NCI-H345 treated with DMSO at 0.1 percent for 48 hours (cell line): ENCODE data around the gene WFIKKN1.

ENCODE experiments used
- DNase-seq: peaks from one replicate; lab custom pipeline; 2025; ENCODE audit not compliant: unreplicated experiment; lab: John Stamatoyannopoulos, UW

WFIKKN1 gene

DNA sequence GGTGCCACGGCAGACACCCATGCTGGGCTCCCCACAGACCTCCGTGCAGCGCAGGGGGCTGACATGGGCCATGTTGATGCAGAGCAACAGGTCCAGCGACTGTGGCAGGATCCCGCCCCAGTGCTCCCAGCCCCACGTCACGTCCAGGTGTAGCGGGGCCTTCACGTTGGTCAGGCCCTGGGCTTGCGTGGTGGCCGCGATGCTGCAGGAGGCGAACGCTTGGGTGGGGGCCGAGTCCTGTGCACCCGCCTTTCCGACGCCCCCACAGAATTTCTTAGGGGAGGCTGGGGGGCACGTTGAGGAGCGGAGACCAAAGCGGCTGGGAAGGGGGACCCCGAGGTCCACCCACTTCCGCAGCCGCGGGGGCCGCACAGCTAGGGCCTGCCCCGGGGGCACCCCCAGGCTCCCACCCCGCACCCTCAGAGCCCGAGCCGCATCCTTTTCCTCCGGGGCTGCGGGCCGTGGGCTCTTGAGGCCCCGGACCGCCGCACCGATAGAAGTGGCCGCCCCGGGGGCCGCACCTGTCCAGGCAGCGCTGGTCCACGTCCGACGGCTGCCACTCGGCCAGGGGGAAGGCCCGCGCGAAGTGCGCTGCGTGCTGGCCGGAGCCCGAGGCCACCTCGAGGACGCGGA lies 4.9 kb downstream of the WFIKKN1 start:
- DNase-seq: no peak

DNA sequence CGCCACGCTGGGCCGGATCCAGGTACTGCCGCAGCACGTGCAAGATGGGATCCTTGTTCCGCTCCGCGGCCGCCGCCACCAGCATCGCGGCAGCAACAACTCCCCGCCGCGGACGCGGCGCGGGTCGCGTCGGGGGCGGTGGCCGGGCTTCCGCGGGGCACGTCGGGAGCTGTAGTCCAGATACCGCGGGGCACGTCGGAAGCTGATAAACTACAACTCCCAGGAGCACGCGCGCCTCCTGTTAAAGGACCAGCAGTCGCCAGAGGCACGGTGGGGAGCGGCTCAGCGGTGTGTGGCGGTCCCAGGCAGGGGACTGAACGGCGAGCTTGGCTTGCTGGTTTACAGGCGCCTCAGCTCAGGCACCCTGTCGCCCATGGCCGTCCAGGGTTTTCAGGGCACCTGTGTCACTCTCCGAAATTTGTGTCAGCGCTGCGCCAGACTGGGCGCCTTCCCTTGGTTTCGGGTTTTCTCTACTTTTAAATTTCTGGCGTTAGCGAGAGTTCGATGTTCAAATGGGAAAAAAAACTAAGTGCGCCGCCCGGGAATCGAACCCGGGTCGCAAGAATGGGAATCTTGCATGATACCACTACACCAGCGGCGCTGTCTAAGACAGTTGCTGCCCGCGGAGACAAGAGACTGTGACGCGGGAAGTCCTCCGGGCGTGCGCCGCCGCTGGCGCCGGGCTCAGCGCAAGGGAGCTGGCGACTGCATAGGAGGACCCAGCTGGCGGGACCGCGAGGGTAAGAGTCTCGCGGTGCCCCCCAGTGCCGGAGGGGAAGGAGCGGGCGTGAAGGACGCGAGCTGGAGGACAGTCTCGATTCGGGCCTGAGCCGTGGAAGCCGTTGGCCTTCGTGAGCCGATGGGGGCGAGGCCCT lies 5.7 kb downstream of the WFIKKN1 start, which contains the start of gene METTL26:
TSS of gene METTL26 (minus strand) at position 100 of the 875 bp plus-strand sequence. CDS start at position 85, 15 bp downstream.
- peak; percentile 79 for DNase-seq

DNA sequence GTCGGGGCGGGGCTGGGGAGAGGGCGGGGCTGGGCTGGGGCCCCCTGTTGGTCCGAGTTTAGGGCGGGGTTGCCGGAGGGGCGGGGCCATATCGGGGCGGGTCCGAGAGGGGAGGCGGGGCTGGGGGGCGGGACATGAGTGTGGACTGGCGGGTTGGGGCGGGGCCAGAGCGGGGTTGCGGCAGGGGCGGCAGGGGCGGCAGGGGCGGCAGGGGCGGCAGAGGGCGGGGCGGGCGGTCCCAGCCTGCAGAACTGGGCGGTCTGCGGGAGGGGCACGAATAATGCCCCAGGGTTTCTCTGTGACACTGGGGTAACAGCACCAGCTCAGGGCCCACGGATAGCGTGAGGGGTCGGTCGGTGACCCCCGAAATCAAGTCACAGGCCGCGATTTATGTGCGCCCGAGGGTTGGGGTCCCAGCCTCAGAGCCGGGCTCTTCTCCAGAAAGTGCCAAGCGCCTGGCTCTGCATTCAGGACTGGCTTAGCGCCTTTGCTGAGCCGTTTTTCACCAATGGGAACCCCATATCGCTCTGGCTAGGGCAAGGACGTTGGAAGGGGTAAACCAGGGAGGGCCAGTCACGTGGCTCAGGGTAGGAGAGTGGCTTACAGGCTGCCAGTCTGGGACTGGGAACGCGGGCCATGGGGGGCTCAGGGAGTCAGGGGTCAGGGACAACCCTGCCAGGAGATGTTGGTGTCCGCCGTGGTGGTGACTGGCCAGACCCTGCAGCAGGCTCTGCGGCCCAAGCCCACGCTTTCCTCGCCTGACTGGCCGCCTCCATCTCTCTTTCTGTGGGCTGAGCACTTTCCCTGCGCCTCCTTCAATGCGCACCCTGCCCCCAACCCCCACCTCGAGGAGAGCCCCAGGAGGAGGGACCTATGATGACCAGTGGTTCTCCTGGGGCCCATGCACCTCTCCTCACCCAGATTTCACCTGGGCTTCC lies 6.6 kb downstream of the WFIKKN1 start:
- no peak for DNase-seq

DNA sequence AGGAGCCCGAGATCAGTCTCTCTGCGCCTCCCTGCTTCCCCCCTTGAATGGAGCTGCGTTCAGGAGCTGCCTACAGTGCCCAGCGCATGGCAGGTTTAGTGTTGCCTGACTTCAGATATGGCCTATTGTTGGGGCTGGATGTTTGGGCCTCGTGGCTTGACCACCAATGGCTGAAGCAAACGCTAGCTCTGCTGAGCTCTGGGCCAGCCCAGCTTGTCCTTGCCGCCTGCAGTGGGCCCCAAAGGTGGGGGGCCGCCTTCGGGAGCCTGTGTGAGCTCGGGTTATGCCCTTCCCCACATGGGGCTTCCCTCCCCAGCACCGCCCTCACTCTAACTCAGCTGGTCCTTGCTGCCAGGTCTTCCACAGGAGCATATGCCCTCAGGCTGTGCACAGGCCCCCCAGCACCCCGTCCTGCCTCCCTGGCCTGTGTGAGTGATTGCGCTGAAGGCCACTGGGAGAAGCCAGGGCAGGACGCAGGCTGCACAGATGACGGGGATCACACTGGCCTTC lies 7.3 kb downstream of the WFIKKN1 start:
- no peak for DNase-seq

DNA sequence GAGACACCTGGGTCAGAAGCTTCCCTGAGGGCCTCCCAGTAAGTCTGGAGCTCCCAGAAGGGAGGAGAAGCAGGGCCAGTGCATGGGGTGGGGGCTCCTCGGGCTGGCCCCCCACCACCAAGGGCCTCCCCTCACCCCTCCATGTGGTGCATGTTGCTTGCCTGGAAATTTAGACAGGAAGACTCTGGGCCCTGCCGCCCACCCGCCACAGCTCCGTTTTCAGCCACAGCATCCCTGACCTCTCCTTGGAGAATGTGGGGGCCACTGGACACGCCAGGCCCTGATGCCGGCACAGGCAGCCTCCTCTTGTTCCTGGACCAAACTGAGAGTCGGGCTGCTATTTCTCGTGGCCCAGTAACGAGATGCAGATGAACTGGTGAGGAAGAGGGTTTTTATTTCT lies 8.1 kb downstream of the WFIKKN1 start:
- no peak for DNase-seq

DNA sequence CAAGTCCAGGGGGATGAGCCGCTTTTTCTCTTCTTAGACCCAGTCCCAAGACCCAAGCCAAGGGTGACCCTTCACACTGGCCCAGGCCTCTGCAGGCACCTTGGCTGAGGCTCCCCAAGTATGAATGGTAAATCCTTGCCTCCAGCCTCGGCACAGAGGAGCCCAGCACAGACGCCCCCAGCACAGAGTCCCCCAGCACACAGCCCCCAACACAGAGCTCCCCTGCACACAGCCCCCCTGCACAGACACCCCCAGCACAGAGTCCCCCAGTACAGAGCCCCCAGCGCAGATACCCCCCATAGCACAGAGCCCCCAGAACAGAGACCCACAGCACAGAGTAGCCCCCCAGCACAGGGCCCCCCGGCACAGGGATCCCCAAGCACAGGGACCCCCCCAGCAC lies 9.8 kb downstream of the WFIKKN1 start:
- DNase-seq: no peak

DNA sequence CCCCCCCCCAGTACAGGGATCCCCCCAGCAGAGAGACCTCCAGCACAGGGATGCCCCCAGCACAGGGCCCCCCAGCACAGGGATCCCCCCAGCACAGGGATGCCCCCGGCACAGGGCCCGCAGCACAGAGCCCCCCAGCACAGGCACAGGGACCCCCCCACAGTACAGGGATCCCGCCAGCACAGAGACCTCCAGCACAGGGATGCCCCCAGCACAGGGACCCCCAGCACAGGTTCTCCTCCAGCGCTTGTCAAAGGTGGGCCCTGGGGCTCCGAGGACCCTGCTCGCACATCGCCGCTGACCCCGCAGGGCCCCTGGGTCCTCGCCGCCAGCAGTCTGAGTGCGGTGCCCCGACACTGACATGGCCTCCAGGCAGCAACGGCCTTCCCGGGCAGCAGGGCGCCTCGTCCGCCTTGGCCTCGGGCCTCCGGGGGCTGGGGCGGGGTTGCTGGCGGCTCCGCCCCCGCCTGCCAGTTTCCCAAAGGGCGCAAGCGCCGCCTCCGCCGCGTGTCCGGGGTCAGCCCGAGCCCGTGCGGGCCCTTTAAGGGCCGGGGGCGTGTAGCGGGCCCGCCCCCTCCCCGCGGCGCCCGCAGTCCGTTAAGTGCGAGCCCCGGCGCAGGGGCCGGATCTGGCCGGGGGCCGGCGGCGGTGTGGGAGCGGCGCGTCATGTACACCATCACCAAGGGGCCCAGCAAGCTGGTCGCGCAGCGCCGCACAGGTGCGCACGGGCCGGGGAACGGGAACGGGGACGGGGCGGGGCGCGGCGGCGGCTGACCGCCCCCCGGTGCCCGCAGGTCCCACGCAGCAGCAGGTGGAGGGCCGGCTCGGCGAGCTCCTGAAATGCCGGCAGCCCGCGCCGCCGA lies 10.8 kb downstream of the WFIKKN1 start, which contains the start of gene MCRIP2:
TSS of gene MCRIP2 (plus strand) at position 503 of the 863 bp plus-strand sequence. CDS start at position 667, 164 bp downstream.
- peak; percentile 40 for DNase-seq

DNA sequence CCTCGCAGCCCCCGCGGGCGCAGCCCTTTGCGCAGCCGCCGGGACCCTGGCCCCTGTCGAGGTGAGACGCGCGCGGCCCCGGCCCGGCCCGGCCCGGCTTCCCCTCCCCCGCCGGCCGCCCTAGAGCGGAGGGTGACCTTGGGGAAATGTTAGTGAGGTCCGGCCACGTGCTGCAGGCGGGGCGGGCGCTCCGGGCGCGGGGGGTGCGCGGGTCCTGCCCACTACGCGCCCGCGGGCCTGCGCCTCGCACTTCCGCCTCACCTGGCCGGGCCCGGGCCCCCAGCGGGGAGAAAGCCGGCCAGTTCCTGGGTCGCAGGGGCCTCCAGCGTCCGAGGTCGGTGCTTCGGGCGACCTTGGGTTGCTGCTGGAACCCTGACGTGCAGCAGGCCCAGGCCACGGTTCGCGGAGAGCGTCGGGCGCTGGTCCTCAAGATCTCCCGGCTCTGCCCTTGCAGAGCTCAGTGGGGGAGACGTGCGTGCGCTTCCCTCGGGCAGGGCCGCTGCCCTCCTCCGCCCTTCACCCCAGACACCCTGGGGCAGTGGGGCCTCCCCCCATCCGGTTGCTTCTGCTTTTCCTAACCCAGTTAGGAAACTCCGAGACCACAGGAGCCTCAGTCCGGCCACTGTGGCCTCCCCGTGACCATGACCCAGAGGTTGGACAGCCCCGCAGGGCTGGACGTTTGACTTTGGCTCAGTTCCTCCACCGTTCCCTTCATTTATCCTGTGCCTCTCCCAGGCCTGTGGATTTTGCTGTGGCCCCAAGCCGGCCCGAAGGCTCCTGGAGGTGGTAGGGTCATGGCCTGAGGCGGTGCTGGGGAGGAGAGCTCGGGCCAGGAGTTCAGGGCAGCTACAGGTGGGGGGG lies 11.6 kb downstream of the WFIKKN1 start:
- DNase-seq: no peak

DNA sequence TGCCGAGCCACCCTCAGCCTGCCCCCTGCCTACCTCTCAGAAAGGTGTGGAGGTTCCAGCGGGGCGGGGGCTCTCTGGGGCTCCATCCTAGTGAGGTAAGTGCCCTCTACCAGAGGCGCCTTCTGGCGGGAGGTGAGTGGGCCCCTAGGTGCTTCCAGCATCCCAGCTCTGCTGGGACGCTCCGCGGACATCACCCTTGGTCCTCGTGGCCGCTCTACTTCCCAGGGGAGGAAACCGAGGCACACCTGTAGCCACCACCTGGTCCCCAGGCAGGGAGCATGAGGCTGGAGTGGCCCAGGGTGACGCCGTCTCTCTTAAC lies 12.2 kb downstream of the WFIKKN1 start:
- DNase-seq: no peak

DNA sequence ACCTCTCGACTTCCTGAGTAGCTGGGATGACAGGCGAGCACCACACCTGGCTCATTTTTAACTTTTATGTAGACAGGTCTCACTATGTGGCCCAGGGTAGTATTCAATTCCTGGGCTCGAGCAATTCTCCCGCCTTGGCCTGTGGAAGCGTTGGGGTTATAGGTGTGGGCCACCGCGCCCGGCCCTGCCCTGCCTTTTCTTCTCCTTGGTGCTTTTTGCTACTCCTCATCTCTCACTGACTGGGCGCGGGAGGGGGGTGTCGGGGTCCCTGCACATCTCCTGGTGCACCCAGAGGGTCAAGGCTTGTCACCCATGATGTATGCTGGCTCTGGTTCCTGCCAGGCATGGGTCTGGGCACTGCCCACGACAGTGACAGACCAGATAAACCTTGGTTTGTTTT lies 13.8 kb downstream of the WFIKKN1 start:
- DNase-seq: no peak

DNA sequence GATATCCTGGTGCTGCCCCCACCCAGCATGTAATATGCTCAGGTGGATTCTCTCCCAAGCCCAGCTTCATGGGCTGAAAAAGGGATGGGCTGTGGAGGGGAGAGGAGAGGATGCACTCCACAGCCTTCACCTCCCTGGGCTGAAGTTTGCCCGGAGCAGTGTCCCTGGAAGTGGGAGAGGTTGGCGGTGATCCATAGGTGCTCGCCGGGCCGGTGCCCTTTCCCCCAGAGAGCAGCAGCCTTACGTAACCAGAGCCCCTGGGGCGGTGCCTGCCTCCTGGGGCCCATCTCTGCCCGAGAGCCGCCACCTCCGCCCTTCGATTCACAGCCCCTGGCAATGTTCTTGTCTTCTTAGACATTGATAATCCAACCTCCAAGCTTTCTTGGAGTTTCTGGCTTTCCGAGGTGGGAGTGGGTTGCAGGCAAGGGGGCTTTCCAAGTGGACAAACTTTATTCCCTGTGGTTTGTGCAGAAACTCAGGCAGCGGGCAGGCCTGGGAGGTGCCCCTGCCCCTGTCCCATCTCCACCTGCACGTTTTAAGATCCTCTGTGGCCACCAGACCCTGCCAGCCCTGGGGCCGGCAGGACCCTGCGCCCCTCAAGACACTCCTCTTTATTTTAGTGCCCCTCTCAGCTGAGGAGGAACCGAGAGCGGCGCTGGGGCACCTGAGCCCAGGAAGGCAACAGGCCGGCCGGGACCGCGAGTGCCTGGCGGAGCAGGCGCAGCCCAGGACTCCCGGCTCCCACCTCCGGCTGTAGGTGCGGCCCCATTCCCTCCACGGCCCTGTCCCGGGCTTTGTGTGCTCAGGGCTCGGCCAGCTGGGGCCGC lies 15.3 kb downstream of the WFIKKN1 start:
- DNase-seq: no peak

DNA sequence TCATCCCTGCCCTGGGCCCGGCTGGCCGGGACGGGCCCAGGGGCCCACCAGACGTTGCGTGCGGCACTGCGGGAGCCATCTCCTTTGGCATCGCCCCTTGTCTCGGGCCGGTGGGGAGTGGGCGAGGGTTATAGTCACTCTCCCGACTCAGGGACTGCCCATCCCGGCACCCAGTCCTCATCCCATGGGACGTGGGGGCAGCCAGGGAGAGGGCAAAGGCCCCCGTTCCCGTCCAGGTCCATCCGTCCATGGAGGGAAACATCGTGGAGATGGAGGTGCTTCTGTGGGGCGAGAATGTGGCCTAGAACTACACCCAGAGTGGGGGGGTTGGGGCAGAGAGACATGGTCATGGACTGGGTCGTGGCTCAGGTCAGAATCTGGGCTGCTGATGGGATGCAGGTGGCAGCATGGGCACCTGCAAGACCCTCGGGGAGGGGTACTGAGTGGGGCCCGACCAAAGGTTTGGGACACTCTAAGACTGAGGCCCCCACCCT lies 15.9 kb downstream of the WFIKKN1 start:
- DNase-seq: no peak

DNA sequence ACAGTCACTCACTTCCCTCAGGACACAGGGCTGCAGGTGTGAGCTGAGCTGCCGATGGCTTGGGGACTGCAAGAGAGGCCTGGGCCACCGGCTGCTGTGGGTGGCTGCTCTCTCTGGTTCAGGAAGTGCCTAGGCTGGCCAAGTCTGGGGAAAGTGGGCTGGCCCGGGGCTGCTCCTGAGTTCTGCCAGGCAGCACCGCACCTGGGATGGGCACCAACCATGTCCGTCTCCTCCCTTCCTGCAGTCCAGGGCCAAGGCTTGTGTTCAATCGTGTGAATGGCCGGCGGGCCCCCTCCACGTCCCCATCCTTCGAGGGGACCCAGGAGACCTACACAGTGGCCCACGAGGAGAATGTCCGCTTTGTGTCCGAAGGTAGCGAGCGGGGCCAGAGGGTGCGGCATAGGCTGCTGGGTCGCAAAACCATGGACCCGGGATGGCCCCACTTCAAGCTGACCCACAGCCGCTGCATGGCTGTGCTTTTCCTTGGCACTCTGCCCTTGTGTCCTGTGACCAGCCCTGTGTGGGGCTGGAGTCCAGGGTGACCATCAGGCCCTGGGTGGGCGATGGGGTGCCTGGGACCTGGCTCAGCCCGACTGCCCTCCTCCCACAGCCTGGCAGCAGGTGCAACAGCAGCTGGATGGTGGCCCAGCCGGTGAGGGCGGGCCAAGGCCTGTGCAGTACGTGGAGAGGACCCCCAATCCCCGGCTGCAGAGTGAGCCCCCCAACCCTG lies 16.6 kb downstream of the WFIKKN1 start:
- DNase-seq: no peak

DNA sequence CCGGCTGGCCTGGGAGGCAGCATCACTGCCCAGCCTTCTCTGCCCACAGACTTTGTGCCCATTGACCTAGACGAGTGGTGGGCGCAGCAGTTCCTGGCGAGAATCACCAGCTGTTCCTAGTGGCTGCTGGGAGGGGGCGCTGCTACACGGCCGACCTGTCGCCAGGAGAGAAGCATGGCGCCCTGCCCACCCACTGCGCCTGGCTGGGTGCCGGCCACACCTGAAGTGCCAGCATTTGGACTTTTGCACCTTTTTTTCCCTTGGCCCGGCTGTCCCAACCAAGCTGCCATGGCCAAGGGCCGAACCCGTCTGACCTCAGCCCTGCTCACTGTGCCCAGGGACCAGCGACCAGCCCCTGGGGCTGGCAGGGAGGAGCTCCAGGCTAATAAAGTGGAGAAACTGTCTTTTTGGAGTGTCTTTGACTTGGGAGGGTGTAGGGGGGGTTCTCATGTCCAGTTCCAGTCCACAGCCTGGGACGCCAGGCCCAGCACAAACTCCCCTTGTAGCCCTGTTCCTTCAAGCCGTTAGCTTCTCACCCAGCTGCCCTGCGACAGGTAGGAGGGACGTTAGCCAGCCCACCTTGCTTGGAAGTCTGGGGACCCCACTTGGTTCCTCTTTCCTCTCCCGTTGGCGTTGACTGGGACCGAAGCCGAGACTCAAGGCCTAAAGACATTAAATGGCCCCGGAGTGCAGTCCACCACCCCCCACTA lies 17.4 kb downstream of the WFIKKN1 start:
- peak; percentile 26 for DNase-seq

DNA sequence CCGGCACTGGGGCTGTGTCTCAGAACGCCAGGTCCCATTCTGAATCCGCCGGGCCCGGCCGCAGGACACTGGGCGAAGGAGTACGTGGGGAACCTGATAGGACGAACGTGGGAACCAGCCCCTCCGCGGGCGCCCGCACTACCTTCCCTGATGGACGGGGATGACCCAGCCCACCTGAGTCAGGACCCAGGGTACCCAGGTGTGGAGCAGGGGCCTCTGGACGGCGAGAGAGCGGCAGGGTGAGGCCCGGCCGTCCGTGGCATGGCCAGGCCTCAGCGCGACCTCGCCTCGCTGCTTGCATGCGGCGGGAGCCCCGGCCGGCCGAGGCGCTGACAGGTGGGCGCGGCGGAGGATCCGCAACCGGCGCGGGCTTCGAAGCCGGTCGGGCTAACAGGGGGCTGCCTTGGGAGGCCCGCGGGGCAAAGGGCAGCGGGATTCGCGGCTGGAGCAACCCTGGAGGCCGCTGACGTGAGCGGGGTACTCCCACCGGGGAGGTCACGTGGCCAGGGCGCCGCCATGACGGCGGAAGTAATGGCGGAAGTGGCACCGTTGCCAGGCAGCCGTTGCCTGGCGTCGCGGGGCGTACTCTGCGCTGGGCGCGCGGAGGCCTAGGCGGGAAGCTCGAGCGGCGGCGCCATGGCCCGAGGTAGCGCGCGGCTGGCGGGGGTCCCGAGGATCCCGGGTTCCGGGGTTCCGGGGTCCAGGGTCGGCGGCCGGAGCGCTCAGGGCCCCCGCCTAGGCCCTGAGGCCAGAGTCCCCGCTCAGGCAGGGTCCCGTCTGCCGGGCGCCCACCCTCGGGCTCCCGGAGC lies 18.2 kb downstream of the WFIKKN1 start, which contains the start of gene WDR90:
TSS of gene WDR90 (plus strand) at position 585 of the 809 bp plus-strand sequence. CDS start at position 637, 52 bp downstream.
- DNase-seq: peak; percentile 85

DNA sequence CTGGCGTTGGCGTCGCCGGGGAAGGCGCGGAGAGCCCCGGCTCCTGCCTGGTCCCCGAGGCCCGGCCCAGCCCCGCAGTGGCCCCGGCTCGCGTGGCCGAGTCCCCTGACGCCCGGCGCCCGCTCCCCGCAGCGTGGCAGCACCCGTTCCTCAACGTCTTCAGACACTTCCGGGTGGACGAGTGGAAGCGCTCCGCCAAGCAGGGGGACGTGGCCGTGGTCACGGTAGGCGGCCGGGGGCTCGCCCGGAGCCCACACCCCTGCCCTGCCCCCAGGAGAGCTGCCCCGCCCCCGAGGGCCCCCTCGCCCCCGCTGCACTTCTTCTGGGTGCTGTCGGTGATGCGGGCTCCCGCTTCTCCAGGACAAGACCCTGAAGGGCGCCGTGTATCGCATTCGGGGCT lies 18.8 kb downstream of the WFIKKN1 start:
- DNase-seq: no peak
